Right lobe of liver (tissue), 4 donors: ENCODE results near the gene TRIM2.

Source experiments
- CTCF ChIP-seq, 4 donors: fragments of 200-600 bp in 3 of 4; fragments of 450-650 bp in 1 of 4; IDR thresholded peaks; one replicate each; pipeline versions ENCODE4 v1.5.1 to v1.8.0; 2016 to 2022; ENCODE audit warnings: antibody characterized with exemption in 4 of 4, mild to moderate bottlenecking in 2 of 4
- POLR2A ChIP-seq: fragments of 450-650 bp; IDR thresholded peaks from one replicate; pipeline ENCODE4 v1.6.1; 2017; ENCODE audit warnings: antibody characterized with exemption, mild to moderate bottlenecking
- donor health status: DM: no; HTN: no; CAD: no.
- donor health status: DM: no; HTN: no; CAD: no.
- donor health status: DM: no; HTN: yes; CAD: no.

- TF ChIP-seq CTCF (IDR thresholded peaks at IDR 0.05) (no peak), POLR2A (no peak)
These were observed 119.8 kb downstream of the TRIM2 start for GRCh38 chr4:153324046-153324445.
